Liver (tissue), 9 donors: Measurements from ENCODE around the gene KLK3. TPM values are rescaled to one million over a fixed set of nuclear protein-coding genes. Genes with fewer than 3 reads are reported as not detected.

ENCODE experiments used
- DNase-seq: peaks from one replicate; pipeline ENCODE4 v3.0.0-alpha.2; 2017; ENCODE audit warnings: low spot score
- H3K27ac ChIP-seq, 2 donors: one replicate each; pipeline ENCODE4 v1.7.0; 2013; ENCODE audit warnings: inconsistent platforms in 2 of 2, low read length in 2 of 2, control low read depth in 1 of 2, low read depth in 1 of 2, mild to moderate bottlenecking in 1 of 2
- H3K27me3 ChIP-seq, 4 donors: one replicate each; pipeline versions ENCODE4 v1.6.1 to v1.7.0; 2013; ENCODE audit warnings: low read length in 3 of 4, inconsistent platforms in 1 of 4, mild to moderate bottlenecking in 1 of 4, moderate library complexity in 1 of 4; ENCODE audit not compliant: control insufficient read depth in 4 of 4, insufficient read depth in 4 of 4
- H3K36me3 ChIP-seq, 4 donors: one replicate each; pipeline versions ENCODE4 v1.6.1 to v1.7.0; 2013; ENCODE audit warnings: low read length in 3 of 4, mild to moderate bottlenecking in 3 of 4, low read depth in 1 of 4, moderate library complexity in 1 of 4; ENCODE audit not compliant: control insufficient read depth in 4 of 4, insufficient read depth in 3 of 4
- H3K4me1 ChIP-seq, 4 donors: one replicate each; pipeline versions ENCODE4 v1.6.1 to v1.7.0; 2013; ENCODE audit warnings: low read length in 3 of 4, mild to moderate bottlenecking in 3 of 4, moderate library complexity in 1 of 4; ENCODE audit not compliant: control insufficient read depth in 4 of 4, insufficient read depth in 4 of 4
- H3K4me3 ChIP-seq, 3 donors: one replicate each; pipeline versions ENCODE4 v1.6.1 to v1.7.0; 2013; ENCODE audit warnings: low read length in 3 of 3, control low read depth in 1 of 3, low read depth in 1 of 3, mild to moderate bottlenecking in 1 of 3
- H3K9ac ChIP-seq, 2 donors: one replicate each; pipeline ENCODE4 v1.7.0; 2013; ENCODE audit warnings: low read length in 2 of 2, mild to moderate bottlenecking in 2 of 2, moderate library complexity in 2 of 2, control low read depth in 1 of 2, low read depth in 1 of 2
- H3K9me3 ChIP-seq, 4 donors: one replicate each; pipeline versions ENCODE4 v1.6.1 to v1.7.0; 2013; ENCODE audit warnings: low read length in 3 of 4; ENCODE audit not compliant: control insufficient read depth in 4 of 4
- ATF3 ChIP-seq: IDR thresholded peaks from 2 replicates; pipeline ENCODE4 v1.6.1; 2016; ENCODE audit warnings: antibody characterized with exemption
- CTCF ChIP-seq: fragments of 150-350 bp; IDR thresholded peaks from 2 replicates; pipeline ENCODE4 v1.5.1; 2017; ENCODE audit warnings: improper control_type of control experiment, low read depth, low read length; ENCODE audit not compliant: missing input control
- EGR1 ChIP-seq, 2 donors: IDR thresholded peaks; 2 replicates each; pipeline ENCODE4 v1.6.1; 2016 to 2018; ENCODE audit warnings: antibody characterized with exemption in 2 of 2, low read depth in 2 of 2
- FOXA1 ChIP-seq: IDR thresholded peaks from 2 replicates; pipeline ENCODE4 v1.6.1; 2016; ENCODE audit warnings: antibody characterized with exemption
- FOXA2 ChIP-seq: IDR thresholded peaks from 2 replicates; pipeline ENCODE4 v1.6.1; 2016; ENCODE audit warnings: antibody characterized with exemption
- GABPA ChIP-seq, 2 donors: IDR thresholded peaks in 1 of 2; conservative IDR thresholded peaks in 1 of 2; 2 replicates each; pipeline ENCODE4 v1.6.1; 2016; ENCODE audit warnings: antibody characterized with exemption in 2 of 2, mild to moderate bottlenecking in 1 of 2, moderate library complexity in 1 of 2
- HNF4A ChIP-seq, 2 donors: conservative IDR thresholded peaks; 2 replicates each; pipeline ENCODE4 v1.6.1; 2016; ENCODE audit warnings: antibody characterized with exemption in 2 of 2, mild to moderate bottlenecking in 2 of 2
- HNF4G ChIP-seq: IDR thresholded peaks from 2 replicates; pipeline ENCODE4 v1.6.1; 2016; ENCODE audit warnings: antibody characterized with exemption
- JUND ChIP-seq, 2 donors: IDR thresholded peaks; 2 replicates each; pipeline ENCODE4 v1.6.1; 2016; ENCODE audit warnings: antibody characterized with exemption in 2 of 2
- RAD21 ChIP-seq, 2 donors: IDR thresholded peaks; 2 replicates each; pipeline ENCODE4 v1.6.1; 2016; ENCODE audit warnings: antibody characterized with exemption in 2 of 2, mild to moderate bottlenecking in 2 of 2
- REST ChIP-seq: IDR thresholded peaks from 2 replicates; pipeline ENCODE4 v1.6.1; 2016; ENCODE audit warnings: antibody characterized with exemption, mild to moderate bottlenecking
- SP1 ChIP-seq: IDR thresholded peaks from 2 replicates; pipeline ENCODE4 v1.6.1; 2018; ENCODE audit warnings: antibody characterized with exemption, mild to moderate bottlenecking
- TAF1 ChIP-seq: conservative IDR thresholded peaks from 2 replicates; pipeline ENCODE4 v1.6.1; 2016; ENCODE audit warnings: antibody characterized with exemption, mild to moderate bottlenecking
- YY1 ChIP-seq: IDR thresholded peaks from 2 replicates; pipeline ENCODE4 v1.6.1; 2016; ENCODE audit warnings: antibody characterized with exemption, mild to moderate bottlenecking
- ZBTB33 ChIP-seq: IDR thresholded peaks from 2 replicates; pipeline ENCODE4 v1.6.1; 2016; ENCODE audit warnings: antibody characterized with exemption
- WGBS: extraction: QIAGEN DNeasy Blood & Tissue Kit; methylation state at CpG from one replicate; pipeline ENCODE4 v1.1.7; 2013; 5-methylcytosine and 5-hydroxymethylcytosine counted together
- polyA plus RNA-seq, 2 donors: library from polyadenylated mRNA; stranded (reverse) in 1 of 2; unstranded in 1 of 2; fragments of 200-250 nt in 1 of 2; fragments of >200 nt in 1 of 2; fragmentation: Nextera tagmentation in 1 of 2; extraction: Ambion mirVana in 1 of 2; gene quantifications; one replicate each; pipeline versions ENCODE4 v1.2.1 to v1.2.3, GENCODE V29; 2013 to 2015
- total RNA-seq, 2 donors: library from RNA; depleted of rRNA; stranded (reverse); fragments of >200 nt; gene quantifications; one replicate each; pipeline ENCODE4 v1.2.3, GENCODE V29; 2014
- donor health status: healthy.
- donor health status: healthy.
- donor health status: healthy.
- donor health status: healthy.
- donor health status: healthy.

The KLK3 gene
- total and polyA plus RNA-seq, 4 donors, result not detected

- Histone ChIP-seq H3K4me3 (no peak overlapping the region), H3K9ac (no peak overlapping the region), H3K27ac (no peak overlapping the region), H3K4me1 (no peaks in the 10 kb centered on the region), H3K27me3 (no peaks in the 10 kb centered on the region), H3K9me3 (no peaks in the 10 kb centered on the region), H3K36me3 (no peaks in the 10 kb centered on the region)
- DNase-seq, result no peak
- TF ChIP-seq ATF3 (no peak), ZBTB33 (no peak), HNF4G (no peak), GABPA (IDR thresholded peaks at IDR 0.05 in 1 of 2, conservative IDR thresholded peaks at IDR 0.05 in 1 of 2) (no peak)
- WGBS, result 56% methylated on average over 3 of the region's 3 CpGs
These were observed 42.5 kb downstream of the KLK3 start for GRCh38 chr19:50897191-50897607.

- H3K27ac ChIP-seq, result no peak overlapping the region
- H3K9ac ChIP-seq, result no peak overlapping the region
- no peaks in the 10 kb centered on the region for H3K36me3 ChIP-seq
- H3K4me3 ChIP-seq, result no peak overlapping the region
- TF ChIP-seq FOXA1 (no peak), TAF1 (no peak), RAD21 (IDR thresholded peaks at IDR 0.05) (no peak), ATF3 (no peak), JUND (IDR thresholded peaks at IDR 0.05) (no peak), SP1 (no peak), REST (no peak), YY1 (no peak), HNF4G (no peak), HNF4A (conservative IDR thresholded peaks at IDR 0.05) (no peak)
- no peaks in the 10 kb centered on the region for H3K9me3 ChIP-seq
- no peak for DNase-seq
- whole genome bisulfite sequencing, result 71% methylated on average over 3 of the region's 3 CpGs
- no peaks in the 10 kb centered on the region for H3K27me3 ChIP-seq
- H3K4me1 ChIP-seq, result no peaks in the 10 kb centered on the region
These were observed 42.9 kb downstream of the KLK3 start for GRCh38 chr19:50897612-50898011.

- no peaks in the 10 kb centered on the region for H3K36me3 ChIP-seq
- no peak overlapping the region for H3K4me3 ChIP-seq
- WGBS, result 69% methylated on average over 4 of the region's 4 CpGs
- no peaks in the 10 kb centered on the region for H3K4me1 ChIP-seq
- H3K9ac ChIP-seq, result no peak overlapping the region
- no peak overlapping the region for H3K27ac ChIP-seq
- H3K27me3 ChIP-seq, result no peaks in the 10 kb centered on the region
- H3K9me3 ChIP-seq, result no peaks in the 10 kb centered on the region
- no peak for DNase-seq
- TF ChIP-seq RAD21 (IDR thresholded peaks at IDR 0.05), result no peak
- TF ChIP-seq EGR1 (IDR thresholded peaks at IDR 0.05; ENCODE audit: low read depth in 2 of 2), result no peak
- no peak for TF ChIP-seq REST
- no peak for TF ChIP-seq TAF1
- no peak for TF ChIP-seq FOXA1
- TF ChIP-seq CTCF, result no peak
- no peak for TF ChIP-seq FOXA2
- TF ChIP-seq GABPA (IDR thresholded peaks at IDR 0.05 in 1 of 2, conservative IDR thresholded peaks at IDR 0.05 in 1 of 2), result no peak
These were observed 43.3 kb downstream of the KLK3 start for GRCh38 chr19:50898018-50898417.
